ENCODE measurements around the gene KLRC2.
"Not testable (repeated sequence)": the region's sequence is repeated elsewhere in the genome, so short reads cannot be mapped to it uniquely, and the experiment has no call there.

DNA sequence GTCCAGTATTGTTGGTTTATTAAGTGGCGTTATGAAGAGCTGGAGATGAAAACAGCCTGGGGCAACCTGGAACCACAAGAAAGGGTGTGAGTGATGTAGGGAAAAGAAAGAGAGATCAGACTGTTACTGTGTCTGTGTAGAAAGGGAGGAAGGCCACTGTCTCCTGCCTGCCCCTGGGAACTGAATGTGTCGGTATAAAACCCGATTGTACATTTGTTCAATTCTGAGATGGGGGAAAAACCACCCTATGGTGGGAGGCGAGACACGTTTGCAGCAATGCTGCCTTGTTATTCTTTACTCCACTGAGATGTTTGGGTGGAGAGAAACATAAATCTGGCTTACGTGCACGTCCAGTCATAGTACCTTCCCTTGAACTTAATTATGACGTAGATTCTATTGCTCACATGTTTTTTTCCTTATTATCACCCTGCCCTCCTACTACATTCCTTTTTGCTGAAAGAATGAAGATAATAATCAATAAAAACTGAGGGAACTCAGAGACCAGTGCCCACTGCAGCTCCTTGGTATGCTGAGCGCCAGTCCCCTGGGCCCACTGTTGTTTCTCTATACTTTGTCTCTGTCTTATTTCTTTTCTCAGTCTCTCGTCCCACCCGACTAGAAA, 41.2 kb downstream of the KLRC2 start:
- TF ChIP-seq, protein P1, sequence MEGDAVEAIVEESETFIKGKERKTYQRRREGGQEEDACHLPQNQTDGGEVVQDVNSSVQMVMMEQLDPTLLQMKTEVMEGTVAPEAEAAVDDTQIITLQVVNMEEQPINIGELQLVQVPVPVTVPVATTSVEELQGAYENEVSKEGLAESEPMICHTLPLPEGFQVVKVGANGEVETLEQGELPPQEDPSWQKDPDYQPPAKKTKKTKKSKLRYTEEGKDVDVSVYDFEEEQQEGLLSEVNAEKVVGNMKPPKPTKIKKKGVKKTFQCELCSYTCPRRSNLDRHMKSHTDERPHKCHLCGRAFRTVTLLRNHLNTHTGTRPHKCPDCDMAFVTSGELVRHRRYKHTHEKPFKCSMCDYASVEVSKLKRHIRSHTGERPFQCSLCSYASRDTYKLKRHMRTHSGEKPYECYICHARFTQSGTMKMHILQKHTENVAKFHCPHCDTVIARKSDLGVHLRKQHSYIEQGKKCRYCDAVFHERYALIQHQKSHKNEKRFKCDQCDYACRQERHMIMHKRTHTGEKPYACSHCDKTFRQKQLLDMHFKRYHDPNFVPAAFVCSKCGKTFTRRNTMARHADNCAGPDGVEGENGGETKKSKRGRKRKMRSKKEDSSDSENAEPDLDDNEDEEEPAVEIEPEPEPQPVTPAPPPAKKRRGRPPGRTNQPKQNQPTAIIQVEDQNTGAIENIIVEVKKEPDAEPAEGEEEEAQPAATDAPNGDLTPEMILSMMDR (IDR thresholded peaks at IDR 0.05; ENCODE audit: poor library complexity), result not testable (repeated sequence)
- not testable (repeated sequence) for TF ChIP-seq EZH2 (IDR thresholded peaks at IDR 0.05; ENCODE audit: borderline replicate concordance); EZH2phosphoT487 (IDR thresholded peaks at IDR 0.05; ENCODE audit: low read depth, severe bottlenecking, unreplicated experiment)

Data from hepatocyte (in vitro differentiated cells).